Stimulated activated CD4-positive, alpha-beta T cell treated with anti-CD3 and anti-CD28 coated beads, Interleukin-1b, Interleukin-23, amount 100 ng/mL, for 1 hour (primary cell): Measurements from ENCODE around the gene SERHL2.
A peak's percentile ranks its signal among the peaks of the same experiment; 100 is the strongest.
"Not testable (repeated sequence)": the region's sequence is repeated elsewhere in the genome, so short reads cannot be mapped to it uniquely, and the experiment has no call there.

ENCODE experiments used
- DNase-seq, 2 donors: peaks; one replicate each; pipeline ENCODE4 v3.0.0-alpha.2; 2020; ENCODE audit warnings: low read depth in 2 of 2

SERHL2 gene

GRCh38 chr22:42553475-42554361 is at the start of gene SERHL2:
Gene SERHL2 (plus strand): TSS chr22:42553956. CDS start chr22:42554021, 65 bp downstream.
- DNase-seq, result peak; percentile 69 to 81

- not testable (repeated sequence) for DNase-seq
Measured at GRCh38 chr22:42508327-42508974, 45.3 kb upstream of the SERHL2 start.

GRCh38 chr22:42508975-42509364 is 44.8 kb upstream of the SERHL2 start:
- not testable (repeated sequence) for DNase-seq

GRCh38 chr22:42509548-42509947 is 44.2 kb upstream of the SERHL2 start:
- DNase-seq, result no peak

GRCh38 chr22:42511401-42511891 is 42.3 kb upstream of the SERHL2 start:
- no peak for DNase-seq

- not testable (repeated sequence) for DNase-seq
Measured at GRCh38 chr22:42512273-42512990, 41.3 kb upstream of the SERHL2 start.

GRCh38 chr22:42514331-42514730 is 39.4 kb upstream of the SERHL2 start:
- not testable (repeated sequence) for DNase-seq

- not testable (repeated sequence) for DNase-seq
Measured at GRCh38 chr22:42515304-42515703, 38.5 kb upstream of the SERHL2 start.

GRCh38 chr22:42515896-42516295 is 37.9 kb upstream of the SERHL2 start:
- no peak for DNase-seq

- not testable (repeated sequence) for DNase-seq
Measured at GRCh38 chr22:42517103-42517502, 36.7 kb upstream of the SERHL2 start.

- not testable (repeated sequence) for DNase-seq
Measured at GRCh38 chr22:42518638-42519524, 34.9 kb upstream of the SERHL2 start.

GRCh38 chr22:42519525-42520401 is 34.0 kb upstream of the SERHL2 start, which contains the start of gene RRP7A:
Gene RRP7A (minus strand): TSS chr22:42519796. CDS start chr22:42519786, 10 bp downstream.
- peak; percentile 66 to 75 for DNase-seq

- DNase-seq, result no peak
Measured at GRCh38 chr22:42521228-42521546, 32.6 kb upstream of the SERHL2 start.

- no peak for DNase-seq
Measured at GRCh38 chr22:42522546-42522945, 31.2 kb upstream of the SERHL2 start.

- DNase-seq, result no peak
Measured at GRCh38 chr22:42528591-42529307, 25.0 kb upstream of the SERHL2 start.

GRCh38 chr22:42529435-42529834 is 24.3 kb upstream of the SERHL2 start:
- not testable (repeated sequence) for DNase-seq

GRCh38 chr22:42531401-42532084 is 22.2 kb upstream of the SERHL2 start:
- DNase-seq, result not testable (repeated sequence)

- no peak for DNase-seq
Measured at GRCh38 chr22:42533638-42533977, 20.1 kb upstream of the SERHL2 start.
